WI38 (cell line): ENCODE data around the gene RHBDD1.

Experiments
- H3K4me3 ChIP-seq: 2 replicates; pipeline ENCODE4 v1.5.1; 2011; ENCODE audit warnings: low read depth, mild to moderate bottlenecking, control low read depth, low read length
- CTCF ChIP-seq: IDR thresholded peaks from 2 replicates; pipeline ENCODE4 v1.5.1; 2012; ENCODE audit warnings: low read depth, mild to moderate bottlenecking, control low read depth, low read length

The RHBDD1 gene

GRCh38 chr2:227000123-227000522, 164.3 kb downstream of the RHBDD1 start:
- TF ChIP-seq CTCF = no peak
- H3K4me3 ChIP-seq = no peak overlapping the region

GRCh38 chr2:227004482-227004881, 168.6 kb downstream of the RHBDD1 start:
- no peak for TF ChIP-seq CTCF
- no peak overlapping the region for H3K4me3 ChIP-seq

GRCh38 chr2:227006189-227006897, 170.5 kb downstream of the RHBDD1 start:
- no peak for TF ChIP-seq CTCF

GRCh38 chr2:227007148-227007547, 171.3 kb downstream of the RHBDD1 start:
- TF ChIP-seq CTCF = no peak
- no peak overlapping the region for H3K4me3 ChIP-seq

More at GRCh38 chr2:227006189-227006897, 170.5 kb downstream of the RHBDD1 start:
- no peak overlapping the region for H3K4me3 ChIP-seq

GRCh38 chr2:227007940-227008339, 172.1 kb downstream of the RHBDD1 start:
- TF ChIP-seq CTCF = no peak
- no peak overlapping the region for H3K4me3 ChIP-seq

- no peak overlapping the region for H3K4me3 ChIP-seq
- no peak for TF ChIP-seq CTCF
These were observed 174.6 kb downstream of the RHBDD1 start for GRCh38 chr2:227010433-227010832.

GRCh38 chr2:227013330-227013729, 177.5 kb downstream of the RHBDD1 start:
- H3K4me3 ChIP-seq = no peak overlapping the region
- no peak for TF ChIP-seq CTCF
